ENCODE results near the gene MAP2K3.

DNA sequence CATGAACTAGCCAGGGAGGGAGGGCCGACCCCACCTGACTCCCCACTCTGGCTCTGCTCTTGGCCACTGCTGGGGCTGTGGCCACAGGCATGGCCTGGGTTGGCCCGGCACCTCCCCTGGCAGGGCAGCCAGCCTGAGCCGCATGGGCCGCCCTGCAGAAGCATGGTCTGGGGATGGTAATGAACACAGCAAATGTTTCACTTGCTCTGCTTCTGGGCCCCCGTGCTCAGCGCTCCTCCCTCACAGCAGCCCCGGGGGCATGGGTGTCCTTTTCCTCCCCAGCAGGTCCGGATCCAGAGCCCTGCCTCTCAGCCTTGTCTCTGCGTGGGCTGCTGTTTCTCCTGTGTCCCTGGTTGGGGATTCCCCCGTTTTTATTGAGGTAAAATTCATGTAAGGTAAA, 60.7 kb downstream of the MAP2K3 start:
- TF ChIP-seq, protein P1, sequence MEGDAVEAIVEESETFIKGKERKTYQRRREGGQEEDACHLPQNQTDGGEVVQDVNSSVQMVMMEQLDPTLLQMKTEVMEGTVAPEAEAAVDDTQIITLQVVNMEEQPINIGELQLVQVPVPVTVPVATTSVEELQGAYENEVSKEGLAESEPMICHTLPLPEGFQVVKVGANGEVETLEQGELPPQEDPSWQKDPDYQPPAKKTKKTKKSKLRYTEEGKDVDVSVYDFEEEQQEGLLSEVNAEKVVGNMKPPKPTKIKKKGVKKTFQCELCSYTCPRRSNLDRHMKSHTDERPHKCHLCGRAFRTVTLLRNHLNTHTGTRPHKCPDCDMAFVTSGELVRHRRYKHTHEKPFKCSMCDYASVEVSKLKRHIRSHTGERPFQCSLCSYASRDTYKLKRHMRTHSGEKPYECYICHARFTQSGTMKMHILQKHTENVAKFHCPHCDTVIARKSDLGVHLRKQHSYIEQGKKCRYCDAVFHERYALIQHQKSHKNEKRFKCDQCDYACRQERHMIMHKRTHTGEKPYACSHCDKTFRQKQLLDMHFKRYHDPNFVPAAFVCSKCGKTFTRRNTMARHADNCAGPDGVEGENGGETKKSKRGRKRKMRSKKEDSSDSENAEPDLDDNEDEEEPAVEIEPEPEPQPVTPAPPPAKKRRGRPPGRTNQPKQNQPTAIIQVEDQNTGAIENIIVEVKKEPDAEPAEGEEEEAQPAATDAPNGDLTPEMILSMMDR (IDR thresholded peaks at IDR 0.05) = no peak
- TF ChIP-seq EP300 (IDR thresholded peaks at IDR 0.05) (no peak), POLR2AphosphoS5 (IDR thresholded peaks at IDR 0.05) (no peak), POLR2A (IDR thresholded peaks at IDR 0.05) (no peak)

Data from stomach (tissue), 4 donors.